NCI-H187 (cell line): ENCODE results near the gene TSHZ1.
"Not testable (repeated sequence)": the region's sequence is repeated elsewhere in the genome, so short reads cannot be mapped to it uniquely, and the experiment has no call there.

Experiments
- DNase-seq, 2 experiments: peaks; one replicate each; lab custom pipeline; 2025; lab: John Stamatoyannopoulos, UW

TSHZ1 gene

DNA sequence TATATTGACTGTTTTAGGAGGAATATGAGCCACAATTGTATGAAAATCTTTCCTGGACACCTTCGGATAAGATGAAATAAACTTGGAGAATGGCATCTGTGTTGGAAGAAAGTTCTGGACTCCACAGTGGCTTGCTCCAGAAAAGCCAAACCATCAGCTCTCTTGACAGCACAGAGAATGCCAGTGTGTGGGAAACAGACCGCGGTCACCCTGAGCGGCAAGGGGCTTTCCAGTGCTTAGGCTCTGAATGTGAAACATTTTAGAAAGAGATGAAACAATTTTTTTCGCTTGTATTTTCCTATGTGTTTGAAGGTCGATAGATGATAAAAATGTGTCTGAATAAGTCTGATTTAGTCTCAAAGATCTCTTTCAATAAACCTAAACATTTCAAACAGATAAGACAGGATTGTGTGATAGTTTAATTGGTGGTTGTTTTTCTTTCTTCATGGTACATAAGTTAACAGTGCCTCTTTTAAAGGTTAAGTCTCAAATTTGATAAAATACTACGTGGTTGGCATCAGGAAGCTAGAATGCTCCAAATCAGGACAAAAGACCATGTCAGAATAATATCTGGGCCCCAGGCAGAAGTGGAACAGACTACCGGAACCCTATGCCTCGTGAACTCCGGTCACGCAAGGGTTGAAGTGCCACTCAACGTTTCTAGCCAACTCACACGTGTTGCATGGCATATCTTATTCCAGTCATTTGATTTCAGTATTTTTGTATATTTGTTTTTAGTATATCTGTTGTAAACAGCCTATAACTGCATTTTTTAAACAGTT, 30.6 kb upstream of the TSHZ1 start:
- no peak for DNase-seq

DNA sequence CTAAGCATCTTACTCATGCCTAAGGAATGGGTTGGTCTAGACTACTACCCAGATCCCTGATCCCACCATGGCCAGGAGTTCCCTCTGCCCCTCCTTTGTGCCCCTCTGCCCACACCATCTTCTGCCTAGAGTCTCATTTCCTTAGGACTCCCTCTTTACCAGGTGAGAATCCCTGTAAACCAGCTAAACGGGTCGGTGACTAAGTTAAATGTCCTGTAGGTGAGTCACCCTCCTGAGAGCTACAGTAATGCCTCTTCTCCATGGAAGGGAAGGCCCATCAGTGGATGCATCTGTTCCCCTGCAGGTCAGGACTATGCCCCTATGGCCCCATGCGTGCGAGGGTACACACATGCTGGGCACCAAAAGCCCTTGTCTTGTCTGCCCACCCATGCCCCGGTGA, 27.1 kb upstream of the TSHZ1 start:
- DNase-seq, result no peak

DNA sequence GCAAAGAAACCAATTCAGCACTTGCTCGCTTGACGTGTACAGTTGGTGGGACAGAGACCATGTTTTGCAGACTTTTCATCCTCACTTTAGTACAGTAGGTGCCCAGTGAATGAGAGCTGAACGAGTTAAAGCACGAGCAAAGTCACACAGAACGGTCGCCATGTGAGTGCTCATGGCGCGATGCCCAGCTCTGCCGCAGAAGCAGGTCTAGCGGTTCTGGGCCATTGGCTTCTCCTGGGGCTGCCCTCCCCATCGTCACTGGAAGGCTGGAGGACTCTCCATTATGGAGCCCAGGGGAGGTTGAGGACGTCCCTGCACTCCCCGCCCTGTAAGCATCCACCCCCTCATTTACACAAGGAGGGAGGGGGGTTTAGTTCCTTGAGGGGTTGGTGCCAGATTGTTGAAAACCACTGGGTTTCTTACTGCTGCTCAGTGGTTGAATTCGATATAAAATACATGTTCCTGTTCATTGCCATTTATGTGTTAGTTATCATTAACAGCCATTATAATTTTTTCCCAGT, 26.6 kb upstream of the TSHZ1 start:
- no peak for DNase-seq

DNA sequence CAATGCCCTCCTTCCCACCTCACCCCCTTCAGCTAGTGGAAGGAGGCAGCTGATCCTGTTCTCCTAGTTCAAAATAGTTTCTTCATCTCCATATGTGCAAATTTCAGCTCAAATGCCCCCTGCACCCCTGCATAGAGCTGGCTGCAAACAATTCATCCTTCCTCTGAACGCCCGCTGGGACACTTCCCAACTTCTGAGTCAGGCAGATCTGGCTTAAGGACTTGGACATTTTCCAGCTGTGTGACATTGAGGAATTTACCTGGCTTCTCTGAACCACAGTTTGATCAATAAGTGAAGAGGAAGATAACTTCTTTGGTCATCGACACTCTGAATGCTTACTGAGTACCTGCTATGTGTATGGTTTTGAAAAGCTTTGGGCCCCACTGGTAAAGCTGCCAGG, 25.1 kb upstream of the TSHZ1 start:
- no peak for DNase-seq

DNA sequence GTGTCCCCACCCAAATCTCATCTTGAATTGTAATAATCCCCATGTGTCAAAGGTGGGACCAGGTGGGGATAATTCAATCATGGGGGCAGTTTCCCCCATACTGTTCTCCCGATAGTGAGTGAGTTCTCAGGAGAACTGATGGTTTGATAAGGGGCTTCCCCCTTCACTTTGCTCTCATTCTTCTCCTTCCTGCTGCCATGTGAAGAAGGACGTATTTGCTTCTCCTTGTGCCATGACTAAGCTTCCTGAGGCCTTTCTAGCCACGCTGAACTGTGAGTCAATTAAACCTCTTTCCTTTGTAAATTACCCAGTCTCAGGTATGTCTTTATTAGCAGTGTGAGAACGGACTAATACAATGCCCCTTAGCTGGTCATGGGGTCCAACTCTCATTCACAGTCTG, 22.9 kb upstream of the TSHZ1 start:
- DNase-seq, result not testable (repeated sequence)

DNA sequence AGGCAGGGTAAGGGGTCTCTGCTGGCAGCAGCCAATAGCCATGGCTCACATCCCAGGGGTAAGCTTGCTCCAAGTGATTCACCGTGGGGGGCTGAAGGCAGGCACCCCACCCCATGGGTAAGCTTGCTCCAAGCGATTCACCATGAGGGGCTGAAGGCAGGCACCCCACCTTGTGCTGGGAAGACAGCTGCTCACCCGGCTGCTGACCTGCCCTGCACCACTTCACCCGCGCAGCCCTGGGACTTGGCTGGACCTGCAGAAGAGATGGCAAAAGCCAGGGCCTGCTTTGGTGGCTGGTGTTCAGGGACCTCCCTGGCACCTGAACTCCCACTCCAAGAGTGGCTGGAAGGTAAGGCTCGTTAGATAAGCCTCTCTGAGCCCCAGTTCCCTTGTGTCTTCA, 20.9 kb upstream of the TSHZ1 start:
- no peak for DNase-seq

DNA sequence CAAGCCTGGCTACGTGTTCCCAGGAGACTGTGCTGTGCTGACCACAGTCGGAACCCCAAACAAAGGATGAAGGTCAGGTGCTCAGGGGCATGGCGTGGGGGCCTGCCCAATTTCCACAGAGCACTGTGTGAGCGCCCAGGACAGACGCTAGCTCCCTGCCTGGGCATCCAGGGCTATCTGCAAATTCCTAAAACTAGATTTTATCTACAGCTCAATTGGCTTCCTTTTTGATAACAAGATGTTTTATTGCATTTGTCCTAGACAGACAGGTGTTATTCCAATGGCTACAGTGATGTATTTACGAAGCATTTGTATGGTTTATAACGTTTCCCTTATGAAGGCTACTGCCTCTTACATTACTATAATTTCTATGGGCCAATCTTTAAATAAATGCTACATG, 17.7 kb upstream of the TSHZ1 start:
- no peak for DNase-seq

DNA sequence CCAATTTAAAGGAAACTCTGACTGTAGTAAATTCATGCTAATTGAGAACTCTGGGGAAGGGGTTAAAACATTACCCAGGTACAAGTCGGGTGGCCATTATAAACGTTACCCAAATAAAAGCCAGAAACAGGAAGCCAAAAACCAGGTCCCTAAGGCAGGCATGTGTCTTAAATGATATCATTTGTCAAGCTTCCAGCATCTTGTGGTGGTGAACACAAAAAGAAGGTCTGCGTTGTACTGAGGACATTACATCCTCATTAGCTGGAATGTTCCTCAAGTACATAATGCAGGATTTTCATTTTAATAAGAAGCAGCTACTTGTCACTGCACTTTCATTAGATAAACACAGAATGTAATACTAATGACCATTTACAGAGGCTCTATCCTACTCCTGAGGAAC, 12.6 kb upstream of the TSHZ1 start:
- no peak for DNase-seq

DNA sequence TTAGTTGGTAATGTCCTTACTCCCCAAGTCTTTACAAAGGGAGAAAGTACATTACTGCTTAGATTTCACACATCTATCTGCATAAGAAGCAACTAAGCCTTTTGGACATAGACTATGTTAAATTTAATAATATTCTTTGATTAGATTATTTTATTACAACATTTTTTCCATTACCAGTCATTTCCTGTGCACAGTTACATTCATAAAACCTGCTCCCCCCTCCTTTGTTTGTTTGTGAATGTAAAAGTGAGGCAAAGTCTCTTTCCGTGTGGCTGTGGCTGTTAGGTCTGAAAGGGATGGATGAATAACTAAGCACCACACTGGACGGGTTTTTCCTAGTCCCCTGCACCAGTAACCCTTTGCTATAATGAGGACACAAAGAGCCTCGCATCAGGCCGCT, 11.3 kb upstream of the TSHZ1 start:
- no peak for DNase-seq

DNA sequence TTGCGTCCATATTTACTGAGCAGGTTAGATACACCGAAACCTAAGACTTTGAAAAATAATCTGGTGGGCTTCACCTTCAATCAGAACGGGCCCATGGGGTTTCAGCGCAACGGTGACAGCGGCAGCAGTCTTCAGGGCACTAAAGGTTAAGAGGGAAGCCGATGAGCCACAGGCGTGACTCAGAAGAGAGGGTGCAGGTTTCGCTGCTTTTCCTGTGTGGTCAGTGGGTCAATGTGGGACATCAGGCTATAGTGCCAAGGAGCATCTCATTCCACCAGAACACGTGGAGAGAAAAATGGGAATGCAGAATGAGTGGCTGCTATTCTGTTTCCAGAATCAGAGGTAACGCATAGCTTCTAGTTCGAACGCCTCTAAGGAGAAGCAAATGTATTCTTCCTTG, 10.5 kb upstream of the TSHZ1 start:
- DNase-seq, result no peak

DNA sequence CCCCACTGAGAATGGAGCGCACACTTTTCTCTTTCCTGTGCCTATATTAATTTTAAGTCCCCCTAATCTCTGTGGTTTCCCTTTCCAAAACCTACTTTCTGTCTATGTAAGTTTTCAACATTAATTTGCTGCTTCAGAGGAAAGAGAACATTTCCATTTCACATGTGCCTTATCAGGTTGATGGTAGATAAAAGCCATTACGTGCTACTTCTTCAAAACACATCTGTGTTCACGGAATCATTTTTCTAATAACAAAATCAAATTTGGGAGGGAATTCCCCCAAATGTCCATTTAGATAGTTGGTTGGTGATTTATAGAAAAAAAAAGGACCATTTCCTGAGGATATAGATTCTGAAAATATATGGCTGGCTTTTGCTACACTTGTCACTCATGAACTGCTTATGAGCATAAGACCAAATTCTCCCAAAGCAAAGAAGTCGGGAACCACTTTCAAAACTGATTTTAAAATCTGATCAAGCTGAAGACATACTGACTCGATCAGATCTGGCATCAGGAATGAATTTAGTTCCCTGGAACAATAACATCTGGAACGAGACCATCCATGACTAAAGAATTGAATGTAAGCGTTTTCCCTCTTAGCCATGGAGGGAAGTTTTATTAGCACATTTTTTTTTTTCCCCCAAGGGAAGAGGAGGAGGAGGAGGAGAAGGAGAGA, 9.9 kb upstream of the TSHZ1 start:
- no peak for DNase-seq

DNA sequence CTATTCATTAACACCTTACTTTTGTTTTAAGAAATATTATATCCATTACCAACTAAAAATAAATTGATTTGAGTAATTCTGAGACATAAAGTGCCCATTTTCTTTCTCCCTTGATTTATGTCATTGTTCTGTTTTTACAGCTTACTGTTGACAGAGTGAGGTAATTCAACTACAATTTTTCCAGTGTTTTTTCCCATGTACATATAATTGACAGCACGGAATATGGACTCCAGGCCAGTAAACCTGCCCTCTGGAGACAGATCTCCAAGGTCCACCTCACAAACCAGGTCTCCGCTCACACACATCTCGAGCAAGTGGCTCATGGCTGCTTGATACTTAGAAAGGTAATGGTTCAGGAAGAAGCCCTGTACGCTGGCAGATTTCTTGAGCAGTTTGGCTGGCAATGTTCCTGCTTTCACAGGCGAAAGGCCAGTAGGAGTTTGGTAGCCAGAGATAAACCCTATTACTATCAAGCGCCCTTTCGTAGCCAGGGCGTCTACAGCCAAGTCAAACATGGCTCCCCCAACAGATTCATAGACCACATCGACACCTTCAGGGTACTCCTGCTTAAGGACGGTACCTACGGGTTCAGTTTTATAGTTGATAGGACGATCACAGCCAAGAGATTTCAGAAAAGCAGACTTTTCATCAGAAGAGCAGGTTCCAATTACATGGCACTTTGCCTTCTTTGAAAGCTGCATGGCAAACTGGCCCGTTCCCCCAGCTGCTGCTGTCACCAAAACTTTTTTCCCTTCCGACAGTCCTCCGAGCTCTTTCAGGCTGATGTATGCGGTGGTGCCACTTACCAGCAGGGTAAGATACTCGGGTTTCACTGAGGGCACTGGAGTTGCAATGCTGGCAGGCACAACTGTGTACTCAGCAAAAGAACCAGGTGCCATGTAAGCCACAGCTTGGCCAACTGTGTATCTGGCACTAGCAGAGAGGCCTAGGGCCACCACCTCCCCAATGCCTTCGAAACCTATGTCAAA, 9.0 kb upstream of the TSHZ1 start:
- DNase-seq, result no peak

DNA sequence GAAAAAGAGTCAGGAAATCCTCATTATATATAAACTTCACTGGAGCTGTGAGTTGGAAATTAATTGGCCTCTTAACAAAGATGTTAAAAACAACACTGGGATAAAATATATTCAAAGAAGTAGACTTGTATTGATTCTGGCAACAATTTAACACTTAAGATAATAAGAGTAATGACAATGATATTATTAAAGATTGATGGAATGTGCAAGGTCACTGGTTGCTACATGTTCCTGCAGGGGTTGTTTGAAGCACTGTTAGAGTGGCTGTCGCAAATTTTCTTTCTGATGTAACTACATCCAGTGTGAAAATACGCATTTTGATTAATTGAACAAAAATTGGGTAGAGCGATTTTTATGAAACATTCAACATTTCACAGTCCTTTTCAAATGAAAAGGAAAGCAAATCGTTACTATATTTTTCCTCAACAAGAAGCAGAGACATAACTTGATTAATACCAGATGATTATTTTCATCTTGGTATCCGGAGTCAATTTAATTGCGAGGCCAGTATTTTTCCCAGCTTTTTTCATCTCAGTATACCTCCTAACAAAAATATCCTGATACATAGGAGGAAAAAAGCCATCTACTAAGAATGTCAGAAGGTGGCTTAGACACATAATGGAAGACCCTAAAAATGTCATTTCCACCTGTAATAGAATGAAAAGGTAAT, 7.8 kb upstream of the TSHZ1 start:
- DNase-seq, result no peak

DNA sequence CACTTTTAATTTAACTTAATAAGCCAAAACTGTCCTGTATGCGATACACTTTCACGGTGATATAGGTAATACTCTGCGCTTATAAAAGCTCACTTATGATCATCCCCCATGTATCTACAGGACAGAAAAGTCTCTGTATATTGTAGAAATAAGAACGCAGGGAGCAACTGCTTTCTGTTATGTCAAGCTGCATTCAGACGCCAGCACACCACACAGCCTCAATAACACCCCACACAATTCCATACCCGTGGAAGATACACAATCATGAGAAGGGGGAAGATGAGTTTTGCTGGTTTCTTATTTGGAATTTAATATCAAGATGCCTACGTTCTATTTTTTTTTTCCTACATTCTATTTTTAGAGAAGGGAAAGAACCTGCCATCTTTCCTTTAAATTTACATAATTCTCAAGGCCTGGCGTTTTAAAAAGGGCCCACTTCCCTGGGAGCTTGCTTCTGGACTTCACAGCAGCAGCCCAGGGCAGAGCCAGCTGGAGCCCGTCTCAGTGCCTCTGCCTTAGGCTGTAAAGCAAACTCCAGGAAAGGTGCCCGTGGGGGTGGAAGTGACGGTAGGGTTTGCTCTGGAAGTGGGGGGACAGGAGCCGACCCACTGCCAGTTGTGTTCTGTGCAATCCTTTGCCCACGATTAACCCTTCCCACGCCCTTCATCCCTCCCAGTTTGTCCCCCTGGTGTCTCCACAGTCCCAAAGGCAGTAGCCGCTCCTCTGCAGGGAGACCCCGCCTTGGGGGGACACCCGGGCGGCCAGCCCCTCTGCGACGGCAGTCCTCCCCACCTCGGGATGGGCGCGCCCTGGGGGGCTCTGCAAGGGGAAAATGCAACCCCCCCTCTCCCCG, 7.0 kb upstream of the TSHZ1 start:
- no peak for DNase-seq

DNA sequence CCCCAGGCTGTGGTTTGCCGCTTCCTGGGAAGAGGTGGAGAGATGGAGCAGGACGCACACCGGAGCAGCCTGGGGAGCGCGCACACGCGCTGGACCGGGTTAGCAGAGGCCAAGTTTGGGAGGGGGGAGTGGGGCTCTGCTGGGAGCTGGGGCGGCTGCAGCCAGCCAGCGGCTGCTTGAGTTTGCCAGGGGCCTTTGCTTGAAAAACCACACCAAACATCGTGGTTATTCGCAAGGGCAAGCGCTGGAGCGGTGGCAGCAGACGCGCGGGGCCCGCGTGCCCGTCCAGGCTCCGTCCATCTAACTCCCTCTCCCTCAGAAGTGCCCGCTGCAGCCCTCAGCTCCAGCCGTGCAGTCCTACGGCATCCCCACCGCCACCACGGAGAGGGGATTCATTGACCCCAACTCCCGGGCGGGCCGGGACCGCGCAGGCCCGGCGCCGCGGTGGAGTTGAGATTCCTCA, 6.3 kb upstream of the TSHZ1 start:
- DNase-seq, result no peak

DNA sequence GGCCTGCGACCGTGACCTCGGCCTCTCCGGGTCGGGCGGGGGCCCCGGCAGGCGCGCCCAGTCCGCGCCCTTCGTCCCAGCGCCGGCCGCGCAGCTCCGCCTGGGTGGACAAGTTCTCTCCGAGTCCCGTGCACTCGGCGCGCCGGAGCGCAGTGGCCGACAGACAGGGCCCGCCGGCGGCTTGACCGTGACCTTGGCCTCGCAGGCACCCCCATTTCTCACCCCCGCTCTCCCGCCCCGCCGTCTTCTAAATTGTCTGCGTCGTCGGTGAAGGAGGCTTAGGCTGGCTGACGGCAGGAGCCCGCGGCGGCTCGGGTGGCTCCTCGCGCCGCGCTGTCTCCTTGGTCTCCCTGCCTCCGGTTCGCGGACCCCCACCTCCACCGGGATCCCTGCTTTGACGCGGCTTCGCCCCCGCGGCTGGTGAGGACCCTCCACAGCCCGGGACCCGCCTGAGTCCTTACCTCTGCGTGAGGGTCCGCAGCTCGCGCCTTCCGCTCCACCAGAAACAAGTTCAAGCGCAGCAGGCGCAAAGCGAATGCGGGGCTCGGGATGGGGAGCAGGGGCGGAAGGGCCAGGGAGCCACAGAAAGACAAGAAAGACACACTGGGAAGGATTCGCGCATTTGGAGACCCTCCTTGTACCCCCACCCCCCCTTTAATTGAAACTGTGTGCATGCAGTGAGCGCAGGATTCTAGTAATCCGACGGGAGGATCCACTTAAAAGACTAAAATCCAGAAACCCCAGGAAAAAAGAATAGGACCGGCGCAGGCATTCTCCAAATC, 5.7 kb upstream of the TSHZ1 start:
- no peak for DNase-seq

DNA sequence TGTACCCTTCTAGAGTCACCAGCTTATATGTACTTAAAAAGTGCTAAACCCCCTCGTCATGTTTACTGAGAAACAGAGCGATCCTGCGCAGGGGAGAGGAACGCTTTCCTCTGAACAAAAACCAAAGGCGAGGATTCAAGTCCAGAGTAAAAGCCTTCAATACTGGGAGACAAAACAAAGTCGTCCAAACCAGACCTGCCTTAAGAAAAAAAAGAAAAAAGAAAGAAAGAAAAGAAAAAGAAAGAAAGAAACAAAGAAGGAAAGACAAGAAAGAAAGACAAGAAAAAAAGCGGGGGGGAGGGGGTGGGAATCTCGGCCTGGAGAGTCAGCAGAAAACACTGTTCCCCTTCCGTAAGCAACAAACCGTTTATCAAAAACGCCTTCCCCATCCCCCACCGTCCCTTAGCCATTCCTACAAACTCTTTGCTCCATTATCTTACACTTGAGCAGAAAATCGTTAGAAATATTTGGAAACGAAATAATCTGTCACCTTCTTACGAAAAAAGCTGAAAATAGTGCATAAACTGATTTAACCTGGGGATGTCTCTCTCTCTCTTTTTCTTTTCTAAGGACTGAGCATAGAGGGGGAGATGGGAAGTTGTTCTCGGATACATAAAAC, 5.0 kb upstream of the TSHZ1 start:
- no peak for DNase-seq

DNA sequence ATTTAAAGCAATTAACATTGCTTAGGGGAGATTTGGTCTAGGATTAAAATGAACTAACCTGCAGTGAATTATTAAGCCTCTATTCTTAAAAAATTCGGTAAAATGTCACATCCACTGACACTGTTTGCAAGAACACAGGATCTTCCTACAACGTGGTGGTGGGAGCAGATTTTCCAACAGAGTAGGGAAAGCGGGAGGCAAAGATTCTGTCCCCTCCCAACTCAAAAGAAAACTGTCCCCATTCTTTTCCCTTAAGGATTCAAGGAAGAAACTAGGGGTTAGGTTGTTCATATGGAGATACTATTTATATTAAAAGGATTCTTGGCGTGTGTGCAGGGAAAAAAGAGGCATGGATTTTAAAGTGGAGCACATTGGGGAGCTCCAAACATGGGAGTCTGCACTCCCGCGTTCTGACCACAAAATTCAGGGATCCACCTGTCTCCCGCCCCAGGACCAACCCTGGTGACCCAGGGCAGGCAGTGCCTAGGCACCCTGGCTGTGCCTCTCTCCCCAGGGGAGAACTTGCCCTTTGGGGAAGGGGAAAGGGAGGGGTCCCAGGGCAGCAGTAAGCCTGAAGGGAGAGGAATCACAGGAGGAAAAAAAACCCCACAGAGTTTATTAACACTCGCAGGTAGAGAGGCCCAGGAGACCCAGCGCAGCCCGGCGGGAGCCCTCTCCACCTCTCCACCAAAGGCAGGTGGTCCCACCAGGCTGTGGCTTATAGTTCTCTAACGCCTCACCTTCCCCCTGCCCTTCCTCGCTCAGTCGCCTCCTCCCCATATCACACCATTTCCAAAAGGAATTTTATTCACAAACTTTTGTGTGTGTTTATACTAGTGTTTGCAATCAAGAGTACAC, 3.9 kb upstream of the TSHZ1 start:
- DNase-seq, result no peak
